Caco-2 (cell line): ENCODE measurements around the gene VDAC2. TPM values are rescaled to one million over a fixed set of nuclear protein-coding genes. Genes with fewer than 3 reads are reported as not detected.
A peak's percentile ranks its signal among the peaks of the same experiment; 100 is the strongest.

ENCODE experiments used
- BruUV-seq: library from RNA; stranded (reverse); fragments of 400-500 nt; replicated peaks from 2 replicates; lab custom pipeline; 2021; lab: Mats Ljungman, UMichigan
- CTCF ChIA-PET: fragments of 300-600 bp; sonication (Branson Sonifier 250); formaldehyde crosslinking; loops from one replicate; lab custom pipeline; 2022; ENCODE audit warnings: antibody characterized with exemption; lab: Charles Lee
- POLR2A ChIA-PET: fragments of 300-600 bp; sonication (Branson Sonifier 250); formaldehyde crosslinking; loops from one replicate; lab custom pipeline; 2022; ENCODE audit warnings: antibody characterized with exemption; lab: Charles Lee
- DNase-seq, 2 experiments: peaks; one replicate each; pipeline versions ENCODE4 v3.0.0 to v3.0.0-alpha.2; 2020 to 2022
- H3K27me3 ChIP-seq: replicated peaks from 2 replicates; pipeline ENCODE4 v1.6.0; 2011; ENCODE audit warnings: low read length; ENCODE audit not compliant: control insufficient read depth, insufficient read depth
- H3K36me3 ChIP-seq: 2 replicates; pipeline ENCODE4 v1.5.1; 2011; ENCODE audit warnings: low read length; ENCODE audit not compliant: control insufficient read depth, insufficient read depth
- H3K4me1 ChIP-seq: fragments of 250-450 bp; sonication (Bioruptor Pico); 2 replicates; pipeline ENCODE4 v1.5.1; 2020; ENCODE audit warnings: mild to moderate bottlenecking
- H3K4me3 ChIP-seq: 2 replicates; pipeline ENCODE4 v1.5.1; 2011; ENCODE audit warnings: low read depth, mild to moderate bottlenecking, control low read depth, low read length
- H3K9me3 ChIP-seq: fragments of 250-450 bp; sonication (Bioruptor Pico); 2 replicates; pipeline ENCODE4 v1.5.1; 2020; ENCODE audit warnings: mild to moderate bottlenecking, moderate library complexity
- H3K27ac Mint-ChIP-seq: one replicate; pipeline ENCODE4 v1.8.0; 2022; ENCODE audit warnings: mixed read lengths; ENCODE audit not compliant: unreplicated experiment
- H3K27me3 Mint-ChIP-seq: one replicate; pipeline ENCODE4 v1.8.0; 2022; ENCODE audit warnings: mixed read lengths; ENCODE audit not compliant: insufficient read depth, unreplicated experiment
- H3K36me3 Mint-ChIP-seq: one replicate; pipeline ENCODE4 v1.8.0; 2022; ENCODE audit warnings: mild to moderate bottlenecking, mixed read lengths; ENCODE audit not compliant: insufficient read depth, unreplicated experiment
- H3K4me1 Mint-ChIP-seq: one replicate; pipeline ENCODE4 v1.8.0; 2022; ENCODE audit warnings: low read depth, mixed read lengths; ENCODE audit not compliant: unreplicated experiment
- H3K4me3 Mint-ChIP-seq: one replicate; pipeline ENCODE4 v1.8.0; 2022; ENCODE audit warnings: mild to moderate bottlenecking, moderate library complexity, mixed read lengths; ENCODE audit not compliant: unreplicated experiment
- H3K9me3 Mint-ChIP-seq: one replicate; pipeline ENCODE4 v1.8.0; 2022; ENCODE audit warnings: mixed read lengths; ENCODE audit not compliant: unreplicated experiment
- CTCF ChIP-seq, 2 experiments: fragments of 200-600 bp in 1 of 2; IDR thresholded peaks; 1 replicate in 1 of 2; 2 replicates in 1 of 2; pipeline versions ENCODE4 v1.5.1 to v1.8.0; 2011 to 2022; ENCODE audit warnings: antibody characterized with exemption in 1 of 2, control low read depth in 1 of 2, inconsistent platforms in 1 of 2, low read depth in 1 of 2, low read length in 1 of 2, mild to moderate bottlenecking in 1 of 2, moderate library complexity in 1 of 2; ENCODE audit not compliant: insufficient read depth in 1 of 2, severe bottlenecking in 1 of 2, unreplicated experiment in 1 of 2
- intact Hi-C: fragments of 100-400 bp; cut with micrococcal nuclease; formaldehyde crosslinking; loops from one replicate; pipeline ENCODE4 v1.10.0; 2022; ENCODE audit not compliant: unreplicated experiment
- total RNA-seq: library from RNA; stranded (reverse); gene quantifications from 2 replicates; pipeline ENCODE4 v1.2.3, GENCODE V29; 2022

VDAC2 gene
- total RNA-seq, 1 experiment from 2014 or later: 244 TPM

GRCh38 chr10:75223507-75223906 lies 12.9 kb downstream of the VDAC2 start:
- no peak for DNase-seq
- Histone ChIP-seq H3K4me3 (no peak overlapping the region), H3K36me3 (peaks cover 2% of the 10 kb centered on the region), H3K9me3 (no peaks in the 10 kb centered on the region), H3K4me1 (peaks cover 49% of the 10 kb centered on the region), H3K27me3 (no peaks in the 10 kb centered on the region)
- Mint-ChIP-seq H3K4me1 (peaks cover 57% of the 10 kb centered on the region), H3K36me3 (peaks cover 98% of the 10 kb centered on the region), H3K4me3 (peak overlapping the region; percentile 53), H3K27me3 (no peaks in the 10 kb centered on the region), H3K27ac (peak overlapping the region; percentile 88), H3K9me3 (no peaks in the 10 kb centered on the region)
- BruUV-seq: no TSS peak
- CTCF ChIA-PET: interaction anchor here (1.2 kb wide), 1 partner anchor 35 kb away, joined by 3 read pairs; no protein-coding TSS in a partner anchor
- no peak for TF ChIP-seq CTCF (IDR thresholded peaks at IDR 0.05; ENCODE audit: insufficient read depth in 1 of 2, low read depth in 1 of 2, low read length in 1 of 2, severe bottlenecking in 1 of 2, unreplicated experiment in 1 of 2)
- POLR2A ChIA-PET: interaction anchor here (4.0 kb wide), 1 partner anchor 13 kb away, joined by 52 read pairs; the partner anchor contains the start of gene VDAC2
- intact Hi-C loops: no loop called here

- H3K36me3 ChIP-seq: peaks cover 2% of the 10 kb centered on the region
- peaks cover 66% of the 10 kb centered on the region for H3K4me1 ChIP-seq
- ChIA-PET CTCF (interaction anchor here (0.9 to 2.6 kb wide), 5 partner anchors 9 to 38 kb away, joined by 3 to 30 read pairs (median 17); partner anchors contain the start of genes COMTD1 and VDAC2), POLR2A (interaction anchor here (1.0 to 4.0 kb wide), 5 partner anchors 8 to 115 kb away, joined by 3 to 52 read pairs (median 4); partner anchors contain the start of genes COMTD1 and VDAC2)
- H3K27me3 ChIP-seq: no peaks in the 10 kb centered on the region
- no peaks in the 10 kb centered on the region for H3K9me3 ChIP-seq
- no TSS peak for BruUV-seq
- no peak overlapping the region for H3K4me3 ChIP-seq
- no peaks in the 10 kb centered on the region for H3K9me3 Mint-ChIP-seq
- H3K36me3 Mint-ChIP-seq: peaks cover 97% of the 10 kb centered on the region
- intact Hi-C loops: no loop called here
- peaks cover 65% of the 10 kb centered on the region for H3K4me1 Mint-ChIP-seq
- peak overlapping the region; percentile 88 for H3K27ac Mint-ChIP-seq
- no peaks in the 10 kb centered on the region for H3K27me3 Mint-ChIP-seq
- H3K4me3 Mint-ChIP-seq: peak overlapping the region; percentile 53
- TF ChIP-seq CTCF (IDR thresholded peaks at IDR 0.05; ENCODE audit: insufficient read depth in 1 of 2, low read depth in 1 of 2, low read length in 1 of 2, severe bottlenecking in 1 of 2, unreplicated experiment in 1 of 2): no peak
- DNase-seq: no peak
Observed at GRCh38 chr10:75226095-75226494, 15.5 kb downstream of the VDAC2 start.

- peaks cover 65% of the 10 kb centered on the region for H3K4me1 Mint-ChIP-seq
- H3K36me3 Mint-ChIP-seq: peaks cover 97% of the 10 kb centered on the region
- no peaks in the 10 kb centered on the region for H3K27me3 Mint-ChIP-seq
- POLR2A ChIA-PET: interaction anchor here (4.0 kb wide), 1 partner anchor 16 kb away, joined by 52 read pairs; the partner anchor contains the start of gene VDAC2
- no peaks in the 10 kb centered on the region for H3K27me3 ChIP-seq
- H3K27ac Mint-ChIP-seq: peak overlapping the region; percentile 88
- BruUV-seq: no TSS peak
- H3K36me3 ChIP-seq: peaks cover 5% of the 10 kb centered on the region
- H3K4me1 ChIP-seq: peaks cover 66% of the 10 kb centered on the region
- no peak overlapping the region for H3K4me3 ChIP-seq
- intact Hi-C loops: no loop called here
- H3K9me3 Mint-ChIP-seq: no peaks in the 10 kb centered on the region
- CTCF ChIA-PET: interaction anchor here (1.9 to 2.6 kb wide), 2 partner anchors 11 to 16 kb away, joined by 5 to 17 read pairs; partner anchors contain the start of gene VDAC2
- no peaks in the 10 kb centered on the region for H3K9me3 ChIP-seq
- peak overlapping the region; percentile 53 for H3K4me3 Mint-ChIP-seq
- TF ChIP-seq CTCF (IDR thresholded peaks at IDR 0.05; ENCODE audit: insufficient read depth in 1 of 2, low read depth in 1 of 2, low read length in 1 of 2, severe bottlenecking in 1 of 2, unreplicated experiment in 1 of 2): no peak
- DNase-seq: peak in 1 of 2 experiments; percentile 14
Observed at GRCh38 chr10:75226656-75227055, 16.1 kb downstream of the VDAC2 start.
